ENCODE results near the gene PAWR. TPM values are rescaled to one million over a fixed set of nuclear protein-coding genes. Genes with fewer than 3 reads are reported as not detected.
"Not testable (repeated sequence)": the region's sequence is repeated elsewhere in the genome, so short reads cannot be mapped to it uniquely, and the experiment has no call there.

PAWR gene
- total and polyA plus RNA-seq, 8 donors, result 51.0 to 86.2 (median 68.3) TPM

GRCh38 chr12:79567175-79567563 lies 123.6 kb downstream of the PAWR start:
- intact Hi-C loops (cut with DNase I), result no loop called here

GRCh38 chr12:79566452-79567174 lies 124.2 kb downstream of the PAWR start:
- intact Hi-C loops (cut with DNase I), result no loop called here
- H3K9me3 ChIP-seq, result peaks cover 0 to 14% of the 10 kb centered on the region in 2 donors
- no peak for TF ChIP-seq CTCF (IDR thresholded peaks at IDR 0.05)
- H3K4me1 ChIP-seq, result peaks cover 0 to 9% of the 10 kb centered on the region in 2 donors
- peak; percentile 77 for ATAC-seq
- DNase-seq, result no peak
- peaks cover 0 to 10% of the 10 kb centered on the region in 2 donors for H3K36me3 ChIP-seq
- peak overlapping the region; percentile 54 to 55 for H3K27ac ChIP-seq
- H3K4me3 ChIP-seq, result no peak overlapping the region
- no peaks in the 10 kb centered on the region for H3K27me3 ChIP-seq

More at GRCh38 chr12:79567175-79567563, 123.6 kb downstream of the PAWR start:
- DNase-seq, result no peak
- Histone ChIP-seq H3K9me3 (peaks cover 0 to 15% of the 10 kb centered on the region in 2 donors), H3K27me3 (no peaks in the 10 kb centered on the region), H3K36me3 (peaks cover 0 to 6% of the 10 kb centered on the region in 2 donors), H3K4me1 (peaks cover 0 to 9% of the 10 kb centered on the region in 2 donors), H3K4me3 (no peak overlapping the region), H3K27ac (peak overlapping the region; percentile 54 to 55)
- ATAC-seq, result peak; percentile 85
- no peak for TF ChIP-seq CTCF (IDR thresholded peaks at IDR 0.05)

- H3K27ac ChIP-seq; intact Hi-C loops (cut with DNase I); H3K4me3 ChIP-seq; H3K4me1 ChIP-seq; H3K27me3 ChIP-seq; ATAC-seq: not testable (repeated sequence)
- H3K9me3 ChIP-seq, result peaks cover 0 to 14% of the 10 kb centered on the region in 2 donors
- H3K36me3 ChIP-seq, result peaks cover 0 to 12% of the 10 kb centered on the region in 2 donors
- peak in 1 of 4 donors; percentile 65 for DNase-seq
Observed at GRCh38 chr12:79564727-79565350, 125.9 kb downstream of the PAWR start.

GRCh38 chr12:79563021-79563740 lies 127.6 kb downstream of the PAWR start:
- Histone ChIP-seq H3K9me3 (peaks cover 0 to 14% of the 10 kb centered on the region in 2 donors), H3K4me3 (no peak overlapping the region), H3K4me1 (peaks cover 13 to 22% of the 10 kb centered on the region in 2 donors), H3K27ac (no peak overlapping the region), H3K27me3 (no peaks in the 10 kb centered on the region), H3K36me3 (peaks cover 0 to 12% of the 10 kb centered on the region in 2 donors)
- no peak for TF ChIP-seq CTCF (IDR thresholded peaks at IDR 0.05)
- no peak for DNase-seq
- ATAC-seq, result no peak
- intact Hi-C loops (cut with DNase I), result no loop called here

- intact Hi-C loops (cut with DNase I), result no loop called here
- no peak overlapping the region for H3K27ac ChIP-seq
- peaks cover 8 to 22% of the 10 kb centered on the region in 2 donors for H3K4me1 ChIP-seq
- no peak overlapping the region for H3K4me3 ChIP-seq
- no peaks in the 10 kb centered on the region for H3K27me3 ChIP-seq
- TF ChIP-seq CTCF (IDR thresholded peaks at IDR 0.05), result no peak
- H3K36me3 ChIP-seq, result peaks cover 0 to 12% of the 10 kb centered on the region in 2 donors
- peaks cover 0 to 14% of the 10 kb centered on the region in 2 donors for H3K9me3 ChIP-seq
- DNase-seq, result peak in 1 of 4 donors; percentile 74
- ATAC-seq, result no peak
Observed at GRCh38 chr12:79561401-79562132, 129.2 kb downstream of the PAWR start.

Data from left lung (tissue), 10 donors.